Gastroesophageal sphincter (tissue), 3 donors: ENCODE data around the gene PAIP1.

Experiments
- CTCF ChIP-seq, 4 experiments: fragments of 200-600 bp in 2 of 4; fragments of 450-650 bp in 2 of 4; sonication (generic) in 1 of 4; IDR thresholded peaks; one replicate each; pipeline ENCODE4 v1.5.1; 2017 to 2019; ENCODE audit warnings: antibody characterized with exemption in 4 of 4, mild to moderate bottlenecking in 2 of 4, moderate library complexity in 2 of 4
- EP300 ChIP-seq: sonication (generic); formaldehyde crosslinking; IDR thresholded peaks from one replicate; pipeline ENCODE4 v1.6.1; 2017; ENCODE audit warnings: antibody characterized with exemption, mild to moderate bottlenecking
- POLR2A ChIP-seq, 2 donors: fragments of 450-650 bp; IDR thresholded peaks; one replicate each; pipeline ENCODE4 v1.6.1; 2017; ENCODE audit warnings: antibody characterized with exemption in 2 of 2, mild to moderate bottlenecking in 2 of 2, moderate library complexity in 1 of 2
- POLR2AphosphoS5 ChIP-seq: sonication (generic); formaldehyde crosslinking; IDR thresholded peaks from one replicate; pipeline ENCODE4 v1.6.1; 2017; ENCODE audit warnings: antibody characterized with exemption

GRCh38 chr5:43592363-43592762, 35.5 kb upstream of the PAIP1 start:
- no peak for TF ChIP-seq POLR2A (IDR thresholded peaks at IDR 0.05)
- no peak for TF ChIP-seq CTCF (IDR thresholded peaks at IDR 0.05)
- TF ChIP-seq POLR2AphosphoS5: no peak
- TF ChIP-seq EP300: no peak
